Stimulated activated CD8-positive, alpha-beta memory T cell treated with anti-CD3 and anti-CD28 coated beads, Interleukin-15, amount 100 ng/mL, for 4 hours (primary cell): ENCODE measurements around the gene GLRX5.
"Not testable (repeated sequence)": the region's sequence is repeated elsewhere in the genome, so short reads cannot be mapped to it uniquely, and the experiment has no call there.

Experiments
- DNase-seq, 2 donors: peaks; one replicate each; pipeline ENCODE4 v3.0.0-alpha.2; 2020; ENCODE audit warnings: low read depth in 2 of 2

The GLRX5 gene

GRCh38 chr14:95559203-95559602, 24.4 kb downstream of the GLRX5 start:
- DNase-seq = no peak

GRCh38 chr14:95561001-95561412, 26.2 kb downstream of the GLRX5 start:
- peak; percentile 37 to 70 for DNase-seq

GRCh38 chr14:95562892-95563685, 28.2 kb downstream of the GLRX5 start:
- no peak for DNase-seq

GRCh38 chr14:95564060-95564459, 29.2 kb downstream of the GLRX5 start:
- no peak for DNase-seq

- no peak for DNase-seq
Measured at GRCh38 chr14:95569440-95569839, 34.6 kb downstream of the GLRX5 start.

GRCh38 chr14:95573313-95573712, 38.5 kb downstream of the GLRX5 start:
- no peak for DNase-seq

GRCh38 chr14:95575840-95576473, 41.1 kb downstream of the GLRX5 start:
- DNase-seq = no peak

GRCh38 chr14:95577067-95577800, 42.4 kb downstream of the GLRX5 start:
- no peak for DNase-seq

- DNase-seq = no peak
Measured at GRCh38 chr14:95577870-95578269, 43.0 kb downstream of the GLRX5 start.

- not testable (repeated sequence) for DNase-seq
Measured at GRCh38 chr14:95583836-95584617, 49.2 kb downstream of the GLRX5 start.

- DNase-seq = no peak
Measured at GRCh38 chr14:95585953-95586620, 51.2 kb downstream of the GLRX5 start.

GRCh38 chr14:95591182-95591581, 56.3 kb downstream of the GLRX5 start:
- DNase-seq = not testable (repeated sequence)
